Activated naive CD4-positive, alpha-beta T cell treated with anti-CD3 and anti-CD28 coated beads, Interleukin-2, amount 10 ng/mL, durations not matched to agents 7 days and 5 days (primary cell): ENCODE results near the gene P2RY14.
A peak's percentile ranks its signal among the peaks of the same experiment; 100 is the strongest.
"Not testable (repeated sequence)": the region's sequence is repeated elsewhere in the genome, so short reads cannot be mapped to it uniquely, and the experiment has no call there.

ENCODE experiments used
- CTCF ChIA-PET: fragments of 350-600 bp; sonication (Branson Sonifier 250); formaldehyde crosslinking; loops from one replicate; lab custom pipeline; 2021; ENCODE audit warnings: antibody characterized with exemption; lab: Charles Lee
- DNase-seq: peaks from one replicate; pipeline ENCODE4 v3.0.0-alpha.2; 2020
- H3K27ac Mint-ChIP-seq: one replicate; pipeline ENCODE4 v1.8.0; 2021; ENCODE audit warnings: mild to moderate bottlenecking, moderate library complexity, mixed read lengths
- H3K27me3 Mint-ChIP-seq: one replicate; pipeline ENCODE4 v1.8.0; 2021; ENCODE audit warnings: mild to moderate bottlenecking, mixed read lengths
- H3K36me3 Mint-ChIP-seq: one replicate; pipeline ENCODE4 v1.8.0; 2021; ENCODE audit warnings: mixed read lengths
- H3K4me1 Mint-ChIP-seq: one replicate; pipeline ENCODE4 v1.8.0; 2021; ENCODE audit warnings: mixed read lengths
- H3K4me3 Mint-ChIP-seq: one replicate; pipeline ENCODE4 v1.8.0; 2021; ENCODE audit warnings: mild to moderate bottlenecking, moderate library complexity, mixed read lengths
- H3K9me3 Mint-ChIP-seq: one replicate; pipeline ENCODE4 v1.8.0; 2021; ENCODE audit warnings: mixed read lengths

P2RY14 gene

GRCh38 chr3:151197228-151197627 lies 81.1 kb downstream of the P2RY14 start:
- H3K4me1 Mint-ChIP-seq: peaks cover 41% of the 10 kb centered on the region
- CTCF ChIA-PET: interaction anchor here (0.7 to 1.9 kb wide), 6 partner anchors 10 to 29 kb away, joined by 3 to 10 read pairs (median 4); no protein-coding TSS in a partner anchor
- no peak for DNase-seq
- H3K27ac Mint-ChIP-seq: no peak overlapping the region
- no peaks in the 10 kb centered on the region for H3K27me3 Mint-ChIP-seq
- H3K9me3 Mint-ChIP-seq: peaks cover 18% of the 10 kb centered on the region
- H3K4me3 Mint-ChIP-seq: no peak overlapping the region
- peaks cover 71% of the 10 kb centered on the region for H3K36me3 Mint-ChIP-seq

GRCh38 chr3:151196434-151196833 lies 81.9 kb downstream of the P2RY14 start:
- CTCF ChIA-PET: interaction anchor here (0.7 to 1.9 kb wide), 7 partner anchors 10 to 28 kb away, joined by 3 to 10 read pairs (median 4); no protein-coding TSS in a partner anchor
- H3K36me3 Mint-ChIP-seq: peaks cover 66% of the 10 kb centered on the region
- H3K27me3 Mint-ChIP-seq: no peaks in the 10 kb centered on the region
- no peak for DNase-seq
- peaks cover 41% of the 10 kb centered on the region for H3K4me1 Mint-ChIP-seq
- H3K4me3 Mint-ChIP-seq: no peak overlapping the region
- H3K27ac Mint-ChIP-seq: peak overlapping the region; percentile 15
- H3K9me3 Mint-ChIP-seq: peaks cover 18% of the 10 kb centered on the region

GRCh38 chr3:151195826-151196225 lies 82.5 kb downstream of the P2RY14 start:
- CTCF ChIA-PET: interaction anchor here (1.0 to 1.9 kb wide), 5 partner anchors 9 to 28 kb away, joined by 3 to 10 read pairs (median 4); no protein-coding TSS in a partner anchor
- Mint-ChIP-seq H3K4me3 (no peak overlapping the region), H3K27ac (no peak overlapping the region), H3K27me3 (no peaks in the 10 kb centered on the region), H3K4me1 (peaks cover 39% of the 10 kb centered on the region), H3K36me3 (peaks cover 67% of the 10 kb centered on the region), H3K9me3 (peaks cover 22% of the 10 kb centered on the region)
- no peak for DNase-seq

- Mint-ChIP-seq H3K27me3 (no peaks in the 10 kb centered on the region), H3K4me3 (no peak overlapping the region), H3K9me3 (peaks cover 25% of the 10 kb centered on the region), H3K27ac (no peak overlapping the region), H3K36me3 (peaks cover 45% of the 10 kb centered on the region), H3K4me1 (peaks cover 44% of the 10 kb centered on the region)
- CTCF ChIA-PET: interaction anchor here (1.4 kb wide), 1 partner anchor 90 kb away, joined by 3 read pairs; no protein-coding TSS in a partner anchor
- no peak for DNase-seq
Observed at GRCh38 chr3:151192545-151192944, 85.8 kb downstream of the P2RY14 start.

- CTCF ChIA-PET: interaction anchor here (1.4 kb wide), 1 partner anchor 23 kb away, joined by 5 read pairs; no protein-coding TSS in a partner anchor
- Mint-ChIP-seq H3K27ac (no peak overlapping the region), H3K4me3 (no peak overlapping the region), H3K4me1 (peaks cover 48% of the 10 kb centered on the region), H3K27me3 (no peaks in the 10 kb centered on the region), H3K36me3 (peaks cover 35% of the 10 kb centered on the region), H3K9me3 (peaks cover 24% of the 10 kb centered on the region)
- DNase-seq: no peak
Observed at GRCh38 chr3:151191095-151191494, 87.2 kb downstream of the P2RY14 start.

- H3K4me1 Mint-ChIP-seq: peaks cover 58% of the 10 kb centered on the region
Observed at GRCh38 chr3:151183265-151183671, 95.1 kb downstream of the P2RY14 start.

GRCh38 chr3:151182349-151183079 lies 95.8 kb downstream of the P2RY14 start:
- DNase-seq: no peak
- Mint-ChIP-seq H3K27me3 (peaks cover 8% of the 10 kb centered on the region), H3K27ac (peak overlapping the region; percentile 89), H3K4me3 (peak overlapping the region; percentile 22), H3K36me3 (no peaks in the 10 kb centered on the region), H3K9me3 (no peaks in the 10 kb centered on the region), H3K4me1 (peaks cover 56% of the 10 kb centered on the region)
- CTCF ChIA-PET: interaction anchor here (0.7 to 2.3 kb wide), 6 partner anchors 11 to 100 kb away, joined by 3 to 8 read pairs (median 4); no protein-coding TSS in a partner anchor

More at GRCh38 chr3:151183265-151183671, 95.1 kb downstream of the P2RY14 start:
- Mint-ChIP-seq H3K36me3 (no peaks in the 10 kb centered on the region), H3K4me3 (peak overlapping the region; percentile 49), H3K27me3 (peaks cover 8% of the 10 kb centered on the region), H3K9me3 (no peaks in the 10 kb centered on the region), H3K27ac (peak overlapping the region; percentile 89)
- DNase-seq: peak; percentile 46
- CTCF ChIA-PET: interaction anchor here (0.7 to 1.1 kb wide), 3 partner anchors 28 to 99 kb away, joined by 3 to 4 read pairs (median 4); no protein-coding TSS in a partner anchor

GRCh38 chr3:151178208-151178845 lies 100.0 kb downstream of the P2RY14 start:
- CTCF ChIA-PET: interaction anchor here (1.0 to 2.7 kb wide), 2 partner anchors 10 to 49 kb away, joined by 4 to 8 read pairs; no protein-coding TSS in a partner anchor
- no peak overlapping the region for H3K27ac Mint-ChIP-seq
- H3K4me1 Mint-ChIP-seq: peaks cover 36% of the 10 kb centered on the region
- DNase-seq: no peak
- no peaks in the 10 kb centered on the region for H3K9me3 Mint-ChIP-seq
- no peak overlapping the region for H3K4me3 Mint-ChIP-seq
- H3K27me3 Mint-ChIP-seq: peaks cover 8% of the 10 kb centered on the region
- peaks cover 2% of the 10 kb centered on the region for H3K36me3 Mint-ChIP-seq

GRCh38 chr3:151175952-151176351 lies 102.4 kb downstream of the P2RY14 start:
- Mint-ChIP-seq H3K9me3 (no peaks in the 10 kb centered on the region), H3K27ac (no peak overlapping the region), H3K36me3 (peaks cover 2% of the 10 kb centered on the region), H3K4me3 (no peak overlapping the region), H3K27me3 (peaks cover 8% of the 10 kb centered on the region), H3K4me1 (peaks cover 44% of the 10 kb centered on the region)
- no peak for DNase-seq
- CTCF ChIA-PET: interaction anchor here (1.0 kb wide), 1 partner anchor 9 kb away, joined by 3 read pairs; no protein-coding TSS in a partner anchor

GRCh38 chr3:151174351-151174750 lies 104.0 kb downstream of the P2RY14 start:
- CTCF ChIA-PET: no interaction called here
- H3K27ac Mint-ChIP-seq: no peak overlapping the region
- peaks cover 4% of the 10 kb centered on the region for H3K27me3 Mint-ChIP-seq
- H3K4me1 Mint-ChIP-seq: peaks cover 49% of the 10 kb centered on the region
- no peak for DNase-seq
- peaks cover 5% of the 10 kb centered on the region for H3K36me3 Mint-ChIP-seq
- H3K4me3 Mint-ChIP-seq: no peak overlapping the region
- H3K9me3 Mint-ChIP-seq: no peaks in the 10 kb centered on the region

GRCh38 chr3:151171145-151171757 lies 107.1 kb downstream of the P2RY14 start:
- Mint-ChIP-seq H3K9me3 (no peaks in the 10 kb centered on the region), H3K27me3 (no peaks in the 10 kb centered on the region), H3K27ac (peak overlapping the region; percentile 94), H3K4me1 (peaks cover 61% of the 10 kb centered on the region), H3K36me3 (peaks cover 5% of the 10 kb centered on the region), H3K4me3 (peak overlapping the region; percentile 52)
- CTCF ChIA-PET: interaction anchor here (0.9 to 7.2 kb wide), 12 partner anchors 10 to 113 kb away, joined by 4 to 167 read pairs (median 7); partner anchors contain the start of genes GPR171 and P2RY14
- peak; percentile 67 for DNase-seq

GRCh38 chr3:151169948-151170679 lies 108.2 kb downstream of the P2RY14 start:
- H3K36me3 Mint-ChIP-seq, H3K9me3 Mint-ChIP-seq, H3K27me3 Mint-ChIP-seq, H3K4me3 Mint-ChIP-seq: not testable (repeated sequence)
- DNase-seq: peak; percentile 50
- Mint-ChIP-seq H3K27ac (peak overlapping the region; percentile 94), H3K4me1 (peaks cover 62% of the 10 kb centered on the region)
- CTCF ChIA-PET: interaction anchor here (1.1 to 7.2 kb wide), 7 partner anchors 30 to 116 kb away, joined by 4 to 167 read pairs (median 29); partner anchors contain the start of genes GPR171 and P2RY14
